Colonic mucosa (tissue), 4 donors: Measurements from ENCODE around the gene SPRR2B. TPM values are rescaled to one million over a fixed set of nuclear protein-coding genes. Genes with fewer than 3 reads are reported as not detected.

Experiments used
- DNase-seq: peaks from one replicate; pipeline ENCODE4 v3.0.0-alpha.2; 2020
- H3K27ac ChIP-seq: fragments of 200-600 bp; one replicate; pipeline ENCODE4 v1.8.0; 2021
- H3K27me3 ChIP-seq: fragments of 200-600 bp; one replicate; pipeline ENCODE4 v1.8.0; 2021
- H3K36me3 ChIP-seq: fragments of 200-600 bp; one replicate; pipeline ENCODE4 v1.8.0; 2021
- H3K4me1 ChIP-seq: fragments of 200-600 bp; one replicate; pipeline ENCODE4 v1.8.0; 2021; ENCODE audit warnings: mild to moderate bottlenecking
- H3K4me3 ChIP-seq: fragments of 200-600 bp; one replicate; pipeline ENCODE4 v1.8.0; 2021
- H3K9ac ChIP-seq, 2 donors: one replicate each; pipeline ENCODE4 v1.7.0; 2013; ENCODE audit warnings: control low read depth in 2 of 2, low read depth in 2 of 2, low read length in 2 of 2
- H3K9me3 ChIP-seq: fragments of 200-600 bp; one replicate; pipeline ENCODE4 v1.8.0; 2021
- intact Hi-C: fragments of 100-400 bp; cut with DNase I; formaldehyde crosslinking; loops from one replicate; pipeline ENCODE4 v1.14.1; 2022
- total RNA-seq, 2 donors: library from RNA; stranded (reverse); fragmentation: NEBNext Ultra II Directional in 1 of 2; extraction: Animal tissue kit (Norgen Biotek cat#: 25700) in 1 of 2; gene quantifications; one replicate each; pipeline ENCODE4 v1.2.1, GENCODE V29; 2021
- TF ChIP-seq, protein P1 (sequence below): fragments of 200-600 bp; IDR thresholded peaks from one replicate; pipeline ENCODE4 v1.8.0; 2022; ENCODE audit warnings: antibody characterized with exemption, mild to moderate bottlenecking
- donor health status: healthy.
- donor health status: DM: no; HTN: no; CAD: no.
- donor health status: DM: no; HTN: no; CAD: no.

The SPRR2B gene
- total RNA-seq, 2 donors from 2014 or later, result not detected

DNA sequence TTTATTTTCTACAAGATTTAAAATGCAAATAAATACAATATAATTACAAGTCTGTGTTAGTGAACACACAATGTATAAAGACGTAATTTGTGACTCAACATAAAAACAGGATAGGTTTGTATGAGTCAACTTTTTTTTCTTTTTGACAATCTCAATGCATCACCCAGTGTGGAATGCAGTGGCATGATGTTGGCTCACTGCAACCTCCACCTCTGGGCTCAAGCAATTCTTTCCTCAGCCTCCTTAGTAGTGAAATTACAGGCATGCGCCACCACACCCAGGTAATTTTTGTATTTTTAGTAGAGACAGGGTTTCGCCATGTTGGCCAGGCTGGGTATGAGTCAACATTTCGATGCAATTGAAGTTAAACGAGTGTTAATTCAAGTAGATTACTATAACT, 28.8 kb upstream of the SPRR2B start:
- Histone ChIP-seq H3K27me3 (no peaks in the 10 kb centered on the region), H3K4me3 (no peak overlapping the region), H3K27ac (no peak overlapping the region), H3K4me1 (no peaks in the 10 kb centered on the region), H3K9me3 (no peaks in the 10 kb centered on the region), H3K36me3 (no peaks in the 10 kb centered on the region), H3K9ac (no peak overlapping the region)
- DNase-seq, result no peak
- intact Hi-C loops, result no loop called here
- TF ChIP-seq, protein P1, sequence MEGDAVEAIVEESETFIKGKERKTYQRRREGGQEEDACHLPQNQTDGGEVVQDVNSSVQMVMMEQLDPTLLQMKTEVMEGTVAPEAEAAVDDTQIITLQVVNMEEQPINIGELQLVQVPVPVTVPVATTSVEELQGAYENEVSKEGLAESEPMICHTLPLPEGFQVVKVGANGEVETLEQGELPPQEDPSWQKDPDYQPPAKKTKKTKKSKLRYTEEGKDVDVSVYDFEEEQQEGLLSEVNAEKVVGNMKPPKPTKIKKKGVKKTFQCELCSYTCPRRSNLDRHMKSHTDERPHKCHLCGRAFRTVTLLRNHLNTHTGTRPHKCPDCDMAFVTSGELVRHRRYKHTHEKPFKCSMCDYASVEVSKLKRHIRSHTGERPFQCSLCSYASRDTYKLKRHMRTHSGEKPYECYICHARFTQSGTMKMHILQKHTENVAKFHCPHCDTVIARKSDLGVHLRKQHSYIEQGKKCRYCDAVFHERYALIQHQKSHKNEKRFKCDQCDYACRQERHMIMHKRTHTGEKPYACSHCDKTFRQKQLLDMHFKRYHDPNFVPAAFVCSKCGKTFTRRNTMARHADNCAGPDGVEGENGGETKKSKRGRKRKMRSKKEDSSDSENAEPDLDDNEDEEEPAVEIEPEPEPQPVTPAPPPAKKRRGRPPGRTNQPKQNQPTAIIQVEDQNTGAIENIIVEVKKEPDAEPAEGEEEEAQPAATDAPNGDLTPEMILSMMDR, result no peak

DNA sequence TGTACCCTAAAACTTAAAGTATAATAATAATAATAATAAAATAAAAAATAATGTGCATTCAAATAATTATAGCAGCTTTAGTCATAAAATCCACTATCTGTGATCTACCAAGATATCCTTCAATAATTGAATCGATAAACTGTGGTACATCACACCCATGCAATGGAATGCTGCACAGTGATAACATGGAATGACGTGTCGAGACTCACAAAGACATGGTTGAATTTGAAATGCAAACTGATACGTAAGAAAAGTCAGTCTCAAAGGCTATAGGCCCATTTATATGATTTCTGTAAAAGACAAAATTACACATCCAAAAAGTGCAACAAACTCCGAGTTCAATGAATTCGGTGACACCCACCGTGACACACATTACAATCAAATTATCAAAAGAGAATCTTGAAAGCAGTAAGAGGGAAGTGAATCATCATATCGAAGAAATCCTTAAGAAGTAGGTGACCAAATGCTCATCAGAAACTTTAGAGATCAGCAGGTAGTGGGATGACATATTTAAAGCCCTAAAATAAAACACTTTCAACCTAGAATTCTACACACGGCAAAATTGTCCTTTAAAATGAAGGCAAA, 28.1 kb upstream of the SPRR2B start:
- Histone ChIP-seq H3K9me3 (no peaks in the 10 kb centered on the region), H3K27ac (no peak overlapping the region), H3K4me1 (no peaks in the 10 kb centered on the region), H3K9ac (no peak overlapping the region), H3K27me3 (no peaks in the 10 kb centered on the region), H3K36me3 (no peaks in the 10 kb centered on the region), H3K4me3 (no peak overlapping the region)
- intact Hi-C loops, result no loop called here
- no peak for DNase-seq
- TF ChIP-seq, protein P1, result no peak

DNA sequence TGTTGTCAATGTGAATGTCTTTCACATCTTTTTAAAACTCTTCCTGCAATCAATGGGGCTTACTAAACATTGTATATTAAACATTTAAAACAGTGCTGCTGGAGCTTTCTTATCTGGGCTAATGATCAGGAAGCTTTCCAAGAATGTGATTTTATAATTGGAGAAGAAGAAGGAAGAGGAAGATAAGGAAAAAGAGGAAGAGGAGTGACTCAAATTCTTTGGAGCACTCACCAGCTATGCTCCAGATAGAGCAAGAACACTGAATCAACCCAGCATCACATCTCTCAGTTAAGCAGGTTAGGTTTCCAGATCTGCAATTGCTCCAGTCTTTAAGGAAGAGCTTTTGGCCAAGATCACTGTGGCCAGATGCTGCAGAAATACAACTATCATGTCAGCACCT, 24.4 kb upstream of the SPRR2B start:
- Histone ChIP-seq H3K4me3 (no peak overlapping the region), H3K9ac (no peak overlapping the region), H3K36me3 (no peaks in the 10 kb centered on the region), H3K9me3 (no peaks in the 10 kb centered on the region), H3K4me1 (no peaks in the 10 kb centered on the region), H3K27me3 (no peaks in the 10 kb centered on the region), H3K27ac (no peak overlapping the region)
- intact Hi-C loops, result no loop called here
- TF ChIP-seq, protein P1, result no peak
- DNase-seq, result no peak

DNA sequence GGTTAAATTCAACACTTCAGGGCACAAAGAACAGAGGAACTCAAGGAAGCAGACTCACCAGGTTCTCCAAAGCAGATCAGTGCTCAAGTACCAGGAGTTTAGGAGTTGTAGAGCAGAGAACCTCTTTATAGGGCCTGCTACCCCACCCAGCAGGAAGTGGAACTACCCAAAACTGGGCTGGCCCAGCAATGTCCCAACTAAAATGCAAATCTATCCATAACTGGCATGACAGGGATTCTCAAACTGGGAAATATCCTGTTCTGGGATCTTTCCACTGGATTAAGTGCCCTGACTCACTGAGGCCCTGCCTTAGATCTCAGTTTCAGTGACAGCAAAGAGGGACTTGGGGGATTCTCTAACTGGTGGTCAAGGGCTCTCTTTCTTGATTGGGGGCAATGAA, 23.0 kb upstream of the SPRR2B start, which contains the start of gene SPRR2E:
TSS of gene SPRR2E (minus strand) at position 101 of the 400 bp plus-strand sequence. CDS start 775 bp downstream, outside the sequence.
- Histone ChIP-seq H3K9me3 (no peaks in the 10 kb centered on the region), H3K4me1 (no peaks in the 10 kb centered on the region), H3K4me3 (no peak within 1 kb of the TSS), H3K27ac (no peak within 1 kb of the TSS), H3K9ac (no peak within 1 kb of the TSS), H3K36me3 (no peaks in the 10 kb centered on the region), H3K27me3 (no peaks in the 10 kb centered on the region)
- DNase-seq, result no peak
- intact Hi-C loops, result no loop called here
- TF ChIP-seq, protein P1, result no peak

DNA sequence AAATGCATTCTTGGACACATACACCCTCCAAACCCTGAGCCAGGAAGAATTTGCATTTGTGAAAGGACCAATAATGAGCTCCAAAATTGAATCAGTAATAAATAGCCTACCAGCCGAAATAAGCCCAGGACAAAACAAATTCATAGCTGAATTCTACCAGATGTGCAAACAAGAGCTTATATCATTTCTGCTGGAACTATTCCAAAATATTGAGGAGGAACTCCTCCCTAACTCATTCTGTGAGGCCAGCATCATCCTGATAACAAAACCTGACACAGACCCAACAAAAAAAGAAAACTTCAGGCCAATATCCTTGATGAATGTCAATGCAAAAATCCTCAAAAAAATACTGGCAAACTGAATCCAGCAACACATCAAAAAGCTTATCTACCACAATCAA, 16.2 kb upstream of the SPRR2B start:
- no peak for DNase-seq
- TF ChIP-seq, protein P1, result no peak
- Histone ChIP-seq H3K27ac (no peak overlapping the region), H3K4me1 (no peaks in the 10 kb centered on the region), H3K27me3 (no peaks in the 10 kb centered on the region), H3K36me3 (no peaks in the 10 kb centered on the region), H3K4me3 (no peak overlapping the region), H3K9ac (no peak overlapping the region), H3K9me3 (no peaks in the 10 kb centered on the region)
- intact Hi-C loops, result no loop called here
